Activated CD4-positive, alpha-beta T cell treated with anti-CD3 and anti-CD28 coated beads, Interleukin-10, Interleukin-2, amounts not matched to agents 100 ng/mL and 50 ng/mL, durations not matched to agents 16 hours and 8 hours (primary cell): Measurements from ENCODE around the gene COG3.
"Not testable (repeated sequence)": the region's sequence is repeated elsewhere in the genome, so short reads cannot be mapped to it uniquely, and the experiment has no call there.

ENCODE experiments used
- DNase-seq: peaks from one replicate; pipeline ENCODE4 v3.0.0-alpha.2; 2020

Gene COG3, protein sequence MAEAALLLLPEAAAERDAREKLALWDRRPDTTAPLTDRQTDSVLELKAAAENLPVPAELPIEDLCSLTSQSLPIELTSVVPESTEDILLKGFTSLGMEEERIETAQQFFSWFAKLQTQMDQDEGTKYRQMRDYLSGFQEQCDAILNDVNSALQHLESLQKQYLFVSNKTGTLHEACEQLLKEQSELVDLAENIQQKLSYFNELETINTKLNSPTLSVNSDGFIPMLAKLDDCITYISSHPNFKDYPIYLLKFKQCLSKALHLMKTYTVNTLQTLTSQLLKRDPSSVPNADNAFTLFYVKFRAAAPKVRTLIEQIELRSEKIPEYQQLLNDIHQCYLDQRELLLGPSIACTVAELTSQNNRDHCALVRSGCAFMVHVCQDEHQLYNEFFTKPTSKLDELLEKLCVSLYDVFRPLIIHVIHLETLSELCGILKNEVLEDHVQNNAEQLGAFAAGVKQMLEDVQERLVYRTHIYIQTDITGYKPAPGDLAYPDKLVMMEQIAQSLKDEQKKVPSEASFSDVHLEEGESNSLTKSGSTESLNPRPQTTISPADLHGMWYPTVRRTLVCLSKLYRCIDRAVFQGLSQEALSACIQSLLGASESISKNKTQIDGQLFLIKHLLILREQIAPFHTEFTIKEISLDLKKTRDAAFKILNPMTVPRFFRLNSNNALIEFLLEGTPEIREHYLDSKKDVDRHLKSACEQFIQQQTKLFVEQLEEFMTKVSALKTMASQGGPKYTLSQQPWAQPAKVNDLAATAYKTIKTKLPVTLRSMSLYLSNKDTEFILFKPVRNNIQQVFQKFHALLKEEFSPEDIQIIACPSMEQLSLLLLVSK

GRCh38 chr13:45464687-45465453 is at the start of gene COG3:
Gene COG3 (plus strand): TSS chr13:45464939. CDS start chr13:45465037, 98 bp downstream.
- DNase-seq, result peak; percentile 97

DNA sequence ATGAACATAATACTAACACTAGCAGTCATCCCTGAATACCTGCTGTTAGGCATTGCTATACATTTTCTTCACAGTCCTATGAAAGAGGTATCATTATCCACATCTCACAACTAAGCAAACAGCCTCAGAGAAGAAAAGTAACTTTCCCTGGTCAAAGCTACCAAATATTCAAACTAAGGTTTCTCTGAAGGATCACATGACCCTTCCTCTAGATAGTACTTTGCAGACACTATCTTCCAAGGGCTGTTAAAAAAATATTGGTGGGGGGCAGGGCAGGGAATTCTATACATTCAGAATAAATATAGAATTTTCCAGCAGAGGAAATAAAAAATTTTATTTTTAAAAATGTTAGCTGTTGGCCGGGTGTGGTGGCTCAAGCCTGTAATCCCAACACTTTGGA is 49.6 kb upstream of the COG3 start:
- no peak for DNase-seq

GRCh38 chr13:45416516-45417128 is 48.1 kb upstream of the COG3 start:
- no peak for DNase-seq

DNA sequence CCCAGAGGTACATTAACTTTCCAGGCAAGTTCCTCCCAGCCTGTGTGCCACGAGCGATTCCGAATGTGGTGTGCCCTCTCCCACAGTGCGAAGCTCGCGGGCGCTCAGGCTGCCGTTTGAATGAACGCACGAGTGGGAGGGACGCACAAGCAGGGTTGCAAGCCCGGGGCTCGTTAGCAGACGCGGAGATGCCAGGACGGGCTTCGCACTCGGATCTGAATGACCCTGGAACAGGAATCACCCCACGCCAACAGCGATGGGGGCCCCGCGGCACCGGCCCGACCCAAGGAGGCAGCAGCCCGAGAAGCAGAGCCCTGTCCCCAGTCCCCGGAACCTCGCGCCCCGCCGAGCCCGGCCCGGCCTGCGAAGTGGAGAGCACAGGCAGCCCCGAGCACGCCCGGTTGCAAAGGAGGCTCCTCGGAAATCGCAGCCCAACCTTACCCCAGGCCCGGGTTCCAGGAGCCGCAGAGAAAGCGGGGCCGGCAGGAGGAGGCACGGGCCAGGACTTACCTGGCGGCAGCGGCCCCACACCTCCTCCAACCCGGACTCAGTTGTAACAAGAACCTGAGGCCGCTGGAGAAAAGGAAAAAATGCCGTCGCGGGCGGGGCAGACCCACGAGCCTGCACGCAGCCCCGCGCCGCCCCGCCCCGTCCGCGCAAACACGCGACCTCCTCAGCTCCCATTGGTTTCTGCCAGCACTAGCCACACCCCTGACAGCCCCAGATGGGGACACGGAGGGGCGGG is 46.8 kb upstream of the COG3 start, which contains the start of gene SLC25A30:
SLC25A30 (minus strand) TSS at position 584 of the 745 bp plus-strand sequence. CDS start 6,948 bp downstream, outside the sequence.
- peak; percentile 95 for DNase-seq

GRCh38 chr13:45419389-45419788 is 45.4 kb upstream of the COG3 start:
- not testable (repeated sequence) for DNase-seq

- DNase-seq, result no peak
These were observed 44.8 kb upstream of the COG3 start for GRCh38 chr13:45419945-45420344.

- no peak for DNase-seq
These were observed 41.9 kb upstream of the COG3 start for GRCh38 chr13:45422731-45423292.

- DNase-seq, result not testable (repeated sequence)
These were observed 38.5 kb upstream of the COG3 start for GRCh38 chr13:45426056-45426841.

GRCh38 chr13:45432737-45433380 is 31.9 kb upstream of the COG3 start:
- DNase-seq, result no peak

DNA sequence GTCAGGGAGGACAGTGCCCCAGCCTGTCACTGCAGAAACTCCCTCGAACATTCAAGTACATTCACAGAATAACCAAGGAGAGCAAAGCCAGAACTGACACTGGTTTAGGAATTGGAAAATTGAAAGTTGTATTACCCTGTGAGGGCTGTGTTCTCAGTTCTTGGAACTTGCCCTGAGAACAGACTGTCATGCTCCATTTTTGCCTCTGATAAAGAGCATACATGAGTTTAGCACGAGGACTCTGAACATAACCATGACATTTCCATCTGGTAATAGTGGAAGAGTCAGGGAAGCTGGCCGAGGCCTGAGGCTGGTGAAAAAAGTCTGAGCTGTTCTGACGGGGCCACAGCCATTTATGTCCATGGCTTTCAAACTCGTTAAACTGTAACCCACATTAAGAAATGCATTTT is 31.4 kb upstream of the COG3 start:
- no peak for DNase-seq

GRCh38 chr13:45434556-45435371 is 30.0 kb upstream of the COG3 start:
- no peak for DNase-seq

GRCh38 chr13:45436332-45436731 is 28.4 kb upstream of the COG3 start:
- no peak for DNase-seq

GRCh38 chr13:45436953-45437352 is 27.8 kb upstream of the COG3 start:
- no peak for DNase-seq

- DNase-seq, result no peak
These were observed 26.8 kb upstream of the COG3 start for GRCh38 chr13:45437947-45438346.

DNA sequence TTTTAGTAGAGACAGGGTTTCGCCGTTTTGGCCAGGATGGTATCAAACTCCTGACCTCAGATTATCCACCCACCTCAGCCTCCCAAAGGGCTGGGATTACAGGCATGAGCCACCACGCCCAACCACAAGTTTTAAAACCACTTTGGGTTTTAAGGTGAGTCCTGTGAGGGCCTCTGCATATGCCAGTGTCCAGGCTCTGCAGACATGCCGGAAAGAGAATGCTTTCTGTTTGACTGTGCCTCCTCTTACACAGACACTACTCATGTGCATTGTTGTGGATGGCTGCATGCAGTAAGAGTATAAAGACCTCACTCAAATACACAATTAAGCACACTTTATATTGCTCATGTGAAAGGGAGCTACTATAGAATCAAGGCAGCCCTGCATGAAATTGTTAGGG is 25.7 kb upstream of the COG3 start:
- DNase-seq, result peak; percentile 54

- no peak for DNase-seq
These were observed 24.8 kb upstream of the COG3 start for GRCh38 chr13:45439781-45440462.

DNA sequence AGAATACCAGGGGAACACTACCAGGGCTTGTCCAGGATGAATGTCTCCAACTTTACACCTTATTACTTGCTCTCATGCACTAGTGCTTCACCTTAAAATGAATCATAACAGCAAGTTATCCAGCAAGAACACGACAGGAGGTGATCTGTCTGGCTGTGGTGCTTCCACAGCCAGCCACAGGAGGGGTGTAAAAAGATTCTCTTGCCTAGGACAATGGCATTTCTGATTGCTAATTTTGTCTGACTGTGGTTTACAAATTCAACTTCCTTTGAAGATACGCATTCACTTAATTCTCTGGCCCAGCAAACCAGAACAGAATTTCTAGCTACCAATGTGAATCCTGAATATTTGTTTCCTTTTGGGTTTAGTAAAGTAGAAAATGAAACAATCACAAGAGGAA is 23.1 kb upstream of the COG3 start:
- peak; percentile 71 for DNase-seq

DNA sequence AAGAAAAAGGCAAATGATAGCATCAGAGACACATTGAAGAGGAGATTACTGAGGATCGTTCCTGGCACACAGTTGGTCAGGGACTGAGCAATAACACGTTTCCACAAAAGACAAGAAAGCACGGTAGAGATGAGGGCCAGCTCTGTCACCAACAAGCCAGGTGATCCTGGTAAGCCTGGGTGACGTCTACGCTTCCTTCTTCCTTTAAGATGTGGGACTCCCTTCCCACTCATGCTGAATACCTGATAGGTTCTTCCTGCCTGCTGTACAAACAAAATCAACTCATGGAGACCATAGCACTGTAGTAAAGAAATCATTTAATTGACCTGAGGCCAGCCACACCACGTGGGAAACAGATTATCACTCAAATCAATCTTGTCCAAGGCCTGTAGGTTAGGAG is 19.7 kb upstream of the COG3 start:
- DNase-seq, result no peak

DNA sequence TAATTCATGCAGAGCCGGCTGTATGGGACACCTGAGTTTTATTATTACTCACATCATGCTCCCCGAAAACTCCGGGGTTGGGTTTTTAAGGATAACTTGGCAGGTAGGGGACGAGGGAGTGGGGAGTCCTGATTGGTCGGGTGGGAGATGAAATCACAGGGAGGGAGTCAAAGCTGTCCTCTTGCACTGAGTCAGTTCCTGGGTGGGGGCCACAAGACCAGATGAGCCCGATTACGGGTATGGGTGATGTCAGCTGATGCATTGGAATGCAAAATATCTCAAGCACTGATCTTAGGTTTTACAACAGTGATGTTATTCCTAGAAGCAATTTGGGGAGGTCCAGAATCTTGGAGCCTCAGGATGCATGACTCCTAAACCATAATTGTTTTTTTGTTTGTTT is 18.6 kb upstream of the COG3 start:
- no peak for DNase-seq
